Esophagus squamous epithelium (tissue), 5 donors: Measurements from ENCODE around the gene EFHC1. TPM values are rescaled to one million over a fixed set of nuclear protein-coding genes. Genes with fewer than 3 reads are reported as not detected.

Source experiments
- DNase-seq: peaks from one replicate; lab custom pipeline; 2025; lab: John Stamatoyannopoulos, UW
- H3K27ac ChIP-seq, 4 donors: fragments of 200-600 bp; sonication (generic); one replicate each; pipeline ENCODE4 v1.5.1; 2016 to 2019; ENCODE audit warnings: mild to moderate bottlenecking in 1 of 4
- H3K27me3 ChIP-seq, 4 donors: fragments of 200-600 bp; sonication (generic); 1 replicate in 3 of 4; 2 replicates in 1 of 4; pipeline versions ENCODE4 v1.5.1 to v1.6.0; 2017 to 2021; ENCODE audit warnings: antibody characterized with exemption in 1 of 4
- H3K36me3 ChIP-seq, 3 donors: fragments of 200-600 bp; sonication (generic); one replicate each; pipeline ENCODE4 v1.5.1; 2016 to 2019
- H3K4me1 ChIP-seq, 3 donors: fragments of 200-600 bp; sonication (generic); one replicate each; pipeline ENCODE4 v1.5.1; 2017 to 2019
- H3K4me3 ChIP-seq, 4 donors: fragments of 200-600 bp; sonication (generic); 1 replicate in 3 of 4; 2 replicates in 1 of 4; pipeline ENCODE4 v1.5.1; 2016 to 2019; ENCODE audit warnings: mild to moderate bottlenecking in 2 of 4, moderate library complexity in 1 of 4
- H3K9me3 ChIP-seq, 3 donors: fragments of 200-600 bp; sonication (generic); one replicate each; pipeline ENCODE4 v1.5.1; 2016 to 2019
- POLR2A ChIP-seq, 4 donors: fragments of 450-650 bp; IDR thresholded peaks; one replicate each; pipeline ENCODE4 v1.6.1; 2017; ENCODE audit warnings: antibody characterized with exemption in 4 of 4, mild to moderate bottlenecking in 4 of 4, moderate library complexity in 3 of 4
- WGBS, 2 donors: methylation state at CpG; one replicate each; pipeline ENCODE4 v1.1.5; 2018; 5-methylcytosine and 5-hydroxymethylcytosine counted together
- intact Hi-C: fragments of 100-400 bp; cut with DNase I; formaldehyde crosslinking; loops from one replicate; pipeline ENCODE4 v1.15.0; 2022
- total RNA-seq, 4 donors: library from RNA; depleted of rRNA; stranded (reverse); fragments of >200 nt; gene quantifications; one replicate each; pipeline ENCODE4 v1.1.0, GENCODE V29; 2016
- TF ChIP-seq, protein P1 (sequence below), 6 experiments: fragments of 450-650 bp in 4 of 6; fragments of 200-600 bp in 2 of 6; sonication (generic) in 2 of 6; IDR thresholded peaks; one replicate each; pipeline ENCODE4 v1.5.1; 2016 to 2019; ENCODE audit warnings: antibody characterized with exemption in 6 of 6, mild to moderate bottlenecking in 4 of 6, moderate library complexity in 4 of 6
- donor health status: DM: yes; HTN: yes; CAD: no.

The EFHC1 gene, protein sequence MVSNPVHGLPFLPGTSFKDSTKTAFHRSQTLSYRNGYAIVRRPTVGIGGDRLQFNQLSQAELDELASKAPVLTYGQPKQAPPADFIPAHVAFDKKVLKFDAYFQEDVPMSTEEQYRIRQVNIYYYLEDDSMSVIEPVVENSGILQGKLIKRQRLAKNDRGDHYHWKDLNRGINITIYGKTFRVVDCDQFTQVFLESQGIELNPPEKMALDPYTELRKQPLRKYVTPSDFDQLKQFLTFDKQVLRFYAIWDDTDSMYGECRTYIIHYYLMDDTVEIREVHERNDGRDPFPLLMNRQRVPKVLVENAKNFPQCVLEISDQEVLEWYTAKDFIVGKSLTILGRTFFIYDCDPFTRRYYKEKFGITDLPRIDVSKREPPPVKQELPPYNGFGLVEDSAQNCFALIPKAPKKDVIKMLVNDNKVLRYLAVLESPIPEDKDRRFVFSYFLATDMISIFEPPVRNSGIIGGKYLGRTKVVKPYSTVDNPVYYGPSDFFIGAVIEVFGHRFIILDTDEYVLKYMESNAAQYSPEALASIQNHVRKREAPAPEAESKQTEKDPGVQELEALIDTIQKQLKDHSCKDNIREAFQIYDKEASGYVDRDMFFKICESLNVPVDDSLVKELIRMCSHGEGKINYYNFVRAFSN
- total RNA-seq, result 10 to 100 TPM in 2 of 4 donors, 1 to 10 TPM in 2; 4.0 to 17.5 (median 9.9) TPM

GRCh38 chr6:52419809-52420667 is at the start of gene EFHC1:
EFHC1 (plus strand) TSS chr6:52420342; CDS start chr6:52420411, 69 bp downstream.
- 0% methylated on average over 16 to 26 of the region's 57 CpGs for WGBS, 2 donors
- Histone ChIP-seq H3K4me3 (peak within 1 kb of the TSS; percentile 41 to 92 (median 83)), H3K36me3 (no peaks in the 10 kb centered on the region), H3K27me3 (no peaks in the 10 kb centered on the region), H3K27ac (peak within 1 kb of the TSS; percentile 84 to 92 (median 90)), H3K9me3 (no peaks in the 10 kb centered on the region), H3K4me1 (peaks cover 6 to 51% (median 25%) of the 10 kb centered on the region in 3 donors)
- peak in 3 of 4 donors; percentile 67 to 88 (median 73) for TF ChIP-seq POLR2A (IDR thresholded peaks at IDR 0.05)
- TF ChIP-seq, protein P1, sequence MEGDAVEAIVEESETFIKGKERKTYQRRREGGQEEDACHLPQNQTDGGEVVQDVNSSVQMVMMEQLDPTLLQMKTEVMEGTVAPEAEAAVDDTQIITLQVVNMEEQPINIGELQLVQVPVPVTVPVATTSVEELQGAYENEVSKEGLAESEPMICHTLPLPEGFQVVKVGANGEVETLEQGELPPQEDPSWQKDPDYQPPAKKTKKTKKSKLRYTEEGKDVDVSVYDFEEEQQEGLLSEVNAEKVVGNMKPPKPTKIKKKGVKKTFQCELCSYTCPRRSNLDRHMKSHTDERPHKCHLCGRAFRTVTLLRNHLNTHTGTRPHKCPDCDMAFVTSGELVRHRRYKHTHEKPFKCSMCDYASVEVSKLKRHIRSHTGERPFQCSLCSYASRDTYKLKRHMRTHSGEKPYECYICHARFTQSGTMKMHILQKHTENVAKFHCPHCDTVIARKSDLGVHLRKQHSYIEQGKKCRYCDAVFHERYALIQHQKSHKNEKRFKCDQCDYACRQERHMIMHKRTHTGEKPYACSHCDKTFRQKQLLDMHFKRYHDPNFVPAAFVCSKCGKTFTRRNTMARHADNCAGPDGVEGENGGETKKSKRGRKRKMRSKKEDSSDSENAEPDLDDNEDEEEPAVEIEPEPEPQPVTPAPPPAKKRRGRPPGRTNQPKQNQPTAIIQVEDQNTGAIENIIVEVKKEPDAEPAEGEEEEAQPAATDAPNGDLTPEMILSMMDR (IDR thresholded peaks at IDR 0.05), result no peak
- DNase-seq, result peak; percentile 75
- intact Hi-C loops, result loop anchor here (5.0 kb wide), 2 partner anchors 172 to 242 kb away; no protein-coding TSS in a partner anchor

- Histone ChIP-seq H3K4me3 (no peak overlapping the region), H3K36me3 (peaks cover 0 to 19% (median 0%) of the 10 kb centered on the region in 3 donors), H3K27ac (no peak overlapping the region), H3K27me3 (no peaks in the 10 kb centered on the region), H3K4me1 (peaks cover 0 to 19% (median 0%) of the 10 kb centered on the region in 3 donors), H3K9me3 (no peaks in the 10 kb centered on the region)
- intact Hi-C loops, result no loop called here
- 56% methylated on average over 2 of the region's 2 CpGs for WGBS, 2 donors
- TF ChIP-seq POLR2A (IDR thresholded peaks at IDR 0.05), result no peak
- TF ChIP-seq, protein P1 (IDR thresholded peaks at IDR 0.05), result no peak
- no peak for DNase-seq
Observed at GRCh38 chr6:52371656-52372191, 48.4 kb upstream of the EFHC1 start.

GRCh38 chr6:52373151-52373690 is 46.9 kb upstream of the EFHC1 start:
- Histone ChIP-seq H3K27me3 (no peaks in the 10 kb centered on the region), H3K4me1 (peaks cover 0 to 22% (median 7%) of the 10 kb centered on the region in 3 donors), H3K27ac (no peak overlapping the region), H3K36me3 (peaks cover 0 to 6% (median 0%) of the 10 kb centered on the region in 3 donors), H3K4me3 (no peak overlapping the region), H3K9me3 (no peaks in the 10 kb centered on the region)
- DNase-seq, result no peak
- WGBS, 2 donors, result 91 to 92% methylated on average over 5 of the region's 5 CpGs
- TF ChIP-seq, protein P1 (IDR thresholded peaks at IDR 0.05), result no peak
- no peak for TF ChIP-seq POLR2A (IDR thresholded peaks at IDR 0.05)
- intact Hi-C loops, result no loop called here

DNA sequence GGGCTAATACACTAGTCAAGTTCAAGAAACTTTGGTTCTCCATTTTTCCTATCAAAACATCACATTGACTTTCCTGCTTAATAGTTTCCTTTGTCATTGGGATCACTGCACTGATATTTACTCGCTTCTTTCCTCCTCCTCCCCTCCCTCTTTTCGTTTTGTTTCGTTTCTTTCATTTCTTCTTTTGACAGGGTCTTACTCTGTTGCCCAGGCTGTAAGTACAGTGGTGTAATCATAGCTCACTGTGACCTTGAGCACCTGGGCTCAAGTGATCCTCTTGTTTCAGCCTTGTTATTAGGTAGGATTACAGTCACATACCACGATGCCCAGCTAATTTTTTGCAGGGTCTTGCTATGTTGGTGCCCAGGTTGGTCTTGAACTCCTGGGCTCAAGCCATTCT is 45.9 kb upstream of the EFHC1 start:
- WGBS, 2 donors, result 85 to 92% methylated on average over 4 of the region's 4 CpGs
- H3K4me1 ChIP-seq, result peaks cover 0 to 23% (median 7%) of the 10 kb centered on the region in 3 donors
- no peaks in the 10 kb centered on the region for H3K27me3 ChIP-seq
- no peak for TF ChIP-seq POLR2A (IDR thresholded peaks at IDR 0.05)
- TF ChIP-seq, protein P1 (IDR thresholded peaks at IDR 0.05), result no peak
- H3K36me3 ChIP-seq, result no peaks in the 10 kb centered on the region
- no peaks in the 10 kb centered on the region for H3K9me3 ChIP-seq
- H3K4me3 ChIP-seq, result no peak overlapping the region
- intact Hi-C loops, result no loop called here
- H3K27ac ChIP-seq, result no peak overlapping the region
- no peak for DNase-seq
